GM18505 (cell line): ENCODE measurements around the gene CYP26C1.

Experiments
- ATAC-seq: cut with Tn5 transposase; IDR thresholded peaks from one replicate; pipeline ENCODE4 v1.9.1; 2021; ENCODE audit not compliant: unreplicated experiment
- POLR2A ChIP-seq: IDR thresholded peaks from 4 replicates; pipeline ENCODE4 v1.6.1; 2011; ENCODE audit warnings: borderline replicate concordance; ENCODE audit not compliant: insufficient read depth, insufficient read length; ENCODE audit errors: extremely low read depth

The CYP26C1 gene

GRCh38 chr10:93059975-93060886, at the start of gene CYP26C1:
Gene CYP26C1 (plus strand): TSS chr10:93060798. CDS start chr10:93061264, 466 bp downstream.
- ATAC-seq = no peak
- no peak for TF ChIP-seq POLR2A

- no peak for TF ChIP-seq POLR2A
Observed at GRCh38 chr10:93015722-93016121, 44.9 kb upstream of the CYP26C1 start.

GRCh38 chr10:93023013-93023650, 37.5 kb upstream of the CYP26C1 start:
- no peak for TF ChIP-seq POLR2A
- ATAC-seq = no peak

More at GRCh38 chr10:93015722-93016121, 44.9 kb upstream of the CYP26C1 start:
- no peak for ATAC-seq

GRCh38 chr10:93026072-93026471, 34.5 kb upstream of the CYP26C1 start:
- no peak for TF ChIP-seq POLR2A
- ATAC-seq = no peak

GRCh38 chr10:93027508-93027907, 33.1 kb upstream of the CYP26C1 start:
- ATAC-seq = no peak
- TF ChIP-seq POLR2A = no peak

- no peak for ATAC-seq
- no peak for TF ChIP-seq POLR2A
Observed at GRCh38 chr10:93028883-93029282, 31.7 kb upstream of the CYP26C1 start.

GRCh38 chr10:93030409-93030808, 30.2 kb upstream of the CYP26C1 start:
- TF ChIP-seq POLR2A = no peak
- no peak for ATAC-seq

GRCh38 chr10:93032105-93032808, 28.3 kb upstream of the CYP26C1 start:
- no peak for ATAC-seq

GRCh38 chr10:93032809-93033137, 27.8 kb upstream of the CYP26C1 start:
- ATAC-seq = no peak
- TF ChIP-seq POLR2A = no peak

More at GRCh38 chr10:93032105-93032808, 28.3 kb upstream of the CYP26C1 start:
- TF ChIP-seq POLR2A = no peak

GRCh38 chr10:93034426-93034825, 26.2 kb upstream of the CYP26C1 start:
- no peak for ATAC-seq
- no peak for TF ChIP-seq POLR2A

GRCh38 chr10:93039110-93039509, 21.5 kb upstream of the CYP26C1 start:
- no peak for TF ChIP-seq POLR2A
- ATAC-seq = no peak

- TF ChIP-seq POLR2A = no peak
- no peak for ATAC-seq
Observed at GRCh38 chr10:93039721-93040120, 20.9 kb upstream of the CYP26C1 start.

GRCh38 chr10:93054486-93054885, 6.1 kb upstream of the CYP26C1 start:
- ATAC-seq = no peak
- no peak for TF ChIP-seq POLR2A
